SK-N-SH treated with all-trans-retinoic acid at 6 μM for 48 hours (cell line): ENCODE data around the gene TXNDC11.

Experiments used
- BACH2 ChIP-seq: fragments of 250-450 bp; sonication (Bioruptor Pico); IDR thresholded peaks from 2 replicates; pipeline ENCODE4 v1.9.0; 2021; ENCODE audit warnings: mild to moderate bottlenecking, borderline replicate concordance
- GLIS3 ChIP-seq: fragments of 250-450 bp; sonication (Bioruptor Pico); IDR thresholded peaks from 2 replicates; pipeline ENCODE4 v1.5.0; 2020; ENCODE audit warnings: mild to moderate bottlenecking, moderate library complexity
- RARB ChIP-seq: fragments of 250-450 bp; sonication (Bioruptor Pico); IDR thresholded peaks from 2 replicates; pipeline ENCODE4 v1.8.0; 2021; ENCODE audit warnings: mild to moderate bottlenecking, moderate library complexity
- ZC3H10 ChIP-seq: fragments of 250-450 bp; sonication (Bioruptor Pico); IDR thresholded peaks from 2 replicates; pipeline ENCODE4 v1.5.1; 2021; ENCODE audit warnings: mild to moderate bottlenecking, moderate library complexity
- ZFP30 ChIP-seq: fragments of 450-650 bp; formaldehyde crosslinking; IDR thresholded peaks from 2 replicates; pipeline ENCODE4 v1.5.0; 2022; ENCODE audit warnings: mild to moderate bottlenecking, moderate library complexity
- ZNF565 ChIP-seq: fragments of 450-650 bp; formaldehyde crosslinking; conservative IDR thresholded peaks from 2 replicates; pipeline ENCODE4 v1.5.0; 2020; ENCODE audit warnings: low read depth, mild to moderate bottlenecking, moderate library complexity
- ZNF70 ChIP-seq: fragments of 450-650 bp; formaldehyde crosslinking; IDR thresholded peaks from 2 replicates; pipeline ENCODE4 v1.5.0; 2020; ENCODE audit warnings: mild to moderate bottlenecking, moderate library complexity
- ZNF8 ChIP-seq: fragments of 450-650 bp; formaldehyde crosslinking; IDR thresholded peaks from 2 replicates; pipeline ENCODE4 v1.5.0; 2020; ENCODE audit warnings: mild to moderate bottlenecking, moderate library complexity

- TF ChIP-seq ZNF8 (no peak), ZNF565 (CRISPR knock-in tag) (no peak), ZFP30 (no peak), ZC3H10 (CRISPR knock-in tag) (no peak), BACH2 (no peak), RARB (CRISPR knock-in tag) (no peak), ZNF70 (CRISPR knock-in tag) (no peak), GLIS3 (CRISPR knock-in tag) (no peak)
Observed at GRCh38 chr16:11742536-11743307, at the start of gene TXNDC11.
